Stomach (tissue), 9 donors: ENCODE data around the gene EXOC3. TPM values are rescaled to one million over a fixed set of nuclear protein-coding genes. Genes with fewer than 3 reads are reported as not detected.

Experiments
- DNase-seq, 2 donors: peaks; one replicate each; pipeline versions ENCODE4 v3.0.0 to v3.0.0-alpha.2; 2013 to 2019
- H3K27ac ChIP-seq, 5 donors: fragments of 200-600 bp in 4 of 5; sonication (generic) in 4 of 5; one replicate each; pipeline ENCODE4 v1.5.1; 2013 to 2019; ENCODE audit warnings: mild to moderate bottlenecking in 1 of 5, moderate library complexity in 1 of 5
- H3K27me3 ChIP-seq, 3 donors: fragments of 200-600 bp; sonication (generic); one replicate each; pipeline ENCODE4 v1.5.1; 2017 to 2019; ENCODE audit warnings: mixed run types in 1 of 3
- H3K36me3 ChIP-seq, 4 donors: fragments of 200-600 bp; sonication (generic); 1 replicate in 3 of 4; 2 replicates in 1 of 4; pipeline ENCODE4 v1.5.1; 2016 to 2019
- H3K4me1 ChIP-seq, 4 donors: fragments of 200-600 bp; sonication (generic); one replicate each; pipeline ENCODE4 v1.5.1; 2016 to 2019
- H3K4me3 ChIP-seq, 4 donors: fragments of 200-600 bp; sonication (generic) in 3 of 4; one replicate each; pipeline ENCODE4 v1.5.1; 2016 to 2019; ENCODE audit warnings: mild to moderate bottlenecking in 1 of 4
- H3K9me3 ChIP-seq, 4 donors: fragments of 200-600 bp; sonication (generic); one replicate each; pipeline ENCODE4 v1.5.1; 2016 to 2019
- EP300 ChIP-seq: sonication (generic); formaldehyde crosslinking; IDR thresholded peaks from one replicate; pipeline ENCODE4 v1.6.1; 2017; ENCODE audit warnings: antibody characterized with exemption
- POLR2A ChIP-seq, 4 donors: fragments of 450-650 bp; IDR thresholded peaks; one replicate each; pipeline ENCODE4 v1.6.1; 2016; ENCODE audit warnings: antibody characterized with exemption in 4 of 4, control low read depth in 2 of 4, mild to moderate bottlenecking in 1 of 4, moderate library complexity in 1 of 4
- POLR2AphosphoS5 ChIP-seq, 3 donors: sonication (generic); formaldehyde crosslinking; IDR thresholded peaks; one replicate each; pipeline ENCODE4 v1.6.1; 2016; ENCODE audit warnings: antibody characterized with exemption in 3 of 3
- WGBS, 5 donors: extraction: QIAGEN DNeasy Blood & Tissue Kit in 3 of 5; methylation state at CpG; one replicate each; pipeline versions ENCODE4 v1.1.5 to v1.1.7; 2013 to 2018; 5-methylcytosine and 5-hydroxymethylcytosine counted together
- intact Hi-C: fragments of 100-400 bp; cut with DNase I; formaldehyde crosslinking; loops from one replicate; pipeline ENCODE4 v1.15.1; 2023; ENCODE audit warnings: low total_unique reads
- polyA plus RNA-seq, 3 donors: library from polyadenylated mRNA; stranded (reverse); fragments of 200-250 nt; gene quantifications; one replicate each; pipeline ENCODE4 v1.2.3, GENCODE V29; 2013
- total RNA-seq, 5 donors: library from RNA; depleted of rRNA; stranded (reverse); fragments of >200 nt; gene quantifications; one replicate each; pipeline versions ENCODE4 v1.1.0 to v1.2.3, GENCODE V29; 2014 to 2016
- TF ChIP-seq, protein P1 (sequence below), 7 experiments: fragments of 450-650 bp in 4 of 7; fragments of 200-600 bp in 3 of 7; sonication (generic) in 3 of 7; IDR thresholded peaks; one replicate each; pipeline ENCODE4 v1.5.1; 2016 to 2019; ENCODE audit warnings: antibody characterized with exemption in 7 of 7, control low read depth in 2 of 7, mild to moderate bottlenecking in 1 of 7
- donor health status: healthy with polysubstance abuse.
- donor health status: Bipolar disorder and iron deficiency.
- donor health status: healthy.

The EXOC3 gene
- total and polyA plus RNA-seq, 8 donors = 29.9 to 133 (median 59.3) TPM

DNA sequence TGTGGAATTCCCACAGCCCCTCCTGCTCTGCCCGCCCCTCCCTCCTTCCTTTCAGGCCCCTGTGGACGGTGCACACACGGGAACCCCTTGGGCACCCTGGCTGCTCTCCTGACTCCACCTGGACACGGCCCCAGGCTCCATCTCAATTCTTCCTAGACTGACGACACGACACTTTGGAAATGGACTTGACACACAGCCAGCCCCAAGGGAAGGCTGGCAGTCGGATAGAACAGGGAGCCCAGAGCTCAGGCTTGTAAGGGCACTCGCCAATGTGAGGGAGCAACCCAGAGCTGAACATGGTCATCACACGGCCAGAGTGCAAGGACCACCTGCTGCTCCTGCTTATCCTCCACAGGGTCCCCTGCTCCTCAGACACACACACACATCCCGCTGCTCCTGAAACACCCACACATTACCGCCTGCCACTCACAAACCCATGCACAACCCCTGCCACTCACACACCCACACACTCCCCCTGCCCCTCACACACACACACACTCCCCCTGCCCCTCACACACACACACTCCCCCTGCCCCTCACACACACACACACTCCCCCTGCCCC is 72.4 kb downstream of the EXOC3 start:
- Histone ChIP-seq H3K9me3 (no peaks in the 10 kb centered on the region), H3K27me3 (peaks cover 6 to 84% (median 34%) of the 10 kb centered on the region in 3 donors), H3K4me1 (no peaks in the 10 kb centered on the region), H3K27ac (no peak overlapping the region), H3K4me3 (no peak overlapping the region), H3K36me3 (no peaks in the 10 kb centered on the region)
- DNase-seq = no peak
- TF ChIP-seq POLR2A (IDR thresholded peaks at IDR 0.05) (no peak), POLR2AphosphoS5 (IDR thresholded peaks at IDR 0.05) (no peak), EP300 (no peak)
- TF ChIP-seq, protein P1, sequence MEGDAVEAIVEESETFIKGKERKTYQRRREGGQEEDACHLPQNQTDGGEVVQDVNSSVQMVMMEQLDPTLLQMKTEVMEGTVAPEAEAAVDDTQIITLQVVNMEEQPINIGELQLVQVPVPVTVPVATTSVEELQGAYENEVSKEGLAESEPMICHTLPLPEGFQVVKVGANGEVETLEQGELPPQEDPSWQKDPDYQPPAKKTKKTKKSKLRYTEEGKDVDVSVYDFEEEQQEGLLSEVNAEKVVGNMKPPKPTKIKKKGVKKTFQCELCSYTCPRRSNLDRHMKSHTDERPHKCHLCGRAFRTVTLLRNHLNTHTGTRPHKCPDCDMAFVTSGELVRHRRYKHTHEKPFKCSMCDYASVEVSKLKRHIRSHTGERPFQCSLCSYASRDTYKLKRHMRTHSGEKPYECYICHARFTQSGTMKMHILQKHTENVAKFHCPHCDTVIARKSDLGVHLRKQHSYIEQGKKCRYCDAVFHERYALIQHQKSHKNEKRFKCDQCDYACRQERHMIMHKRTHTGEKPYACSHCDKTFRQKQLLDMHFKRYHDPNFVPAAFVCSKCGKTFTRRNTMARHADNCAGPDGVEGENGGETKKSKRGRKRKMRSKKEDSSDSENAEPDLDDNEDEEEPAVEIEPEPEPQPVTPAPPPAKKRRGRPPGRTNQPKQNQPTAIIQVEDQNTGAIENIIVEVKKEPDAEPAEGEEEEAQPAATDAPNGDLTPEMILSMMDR (IDR thresholded peaks at IDR 0.05) = no peak
- intact Hi-C loops = no loop called here
- WGBS, 5 donors = 27 to 33% (median 31%) methylated on average over 9 to 11 of the region's 11 CpGs

DNA sequence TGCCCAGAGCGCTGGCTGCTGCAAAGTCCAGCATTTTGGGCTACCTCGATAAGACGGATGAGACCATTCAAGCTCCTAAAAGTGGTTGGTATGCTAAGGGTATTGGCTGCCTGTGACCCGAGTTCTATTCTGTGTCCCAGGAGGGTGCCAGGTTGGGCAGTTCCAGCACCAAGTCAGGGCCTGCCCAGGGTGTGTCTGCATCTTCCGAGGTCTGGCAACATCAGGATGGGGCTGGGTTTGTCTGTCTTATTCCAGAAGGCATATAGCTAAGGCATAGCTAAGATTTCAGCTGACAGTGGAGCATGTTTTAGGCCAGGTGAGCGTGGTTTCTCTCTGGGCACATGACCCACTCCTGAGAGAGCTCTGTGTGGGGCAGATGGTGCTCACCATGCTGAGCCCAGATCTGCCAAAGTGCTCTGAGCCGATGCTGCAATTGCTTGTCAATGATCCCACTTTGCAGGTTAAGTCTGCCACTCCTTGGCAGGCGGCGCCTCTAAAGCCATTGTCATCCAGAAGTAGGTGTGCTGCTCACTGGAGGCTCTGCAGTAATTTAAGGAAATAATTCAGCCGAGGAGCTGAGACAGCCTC is 73.5 kb downstream of the EXOC3 start:
- WGBS, 5 donors = 80 to 86% (median 81%) methylated on average over 7 to 10 of the region's 10 CpGs
- no peak for DNase-seq

More for the DNA sequence above, 73.5 kb downstream of the EXOC3 start:
- Histone ChIP-seq H3K4me3 (no peak overlapping the region), H3K27me3 (peaks cover 7 to 88% (median 40%) of the 10 kb centered on the region in 3 donors), H3K4me1 (no peaks in the 10 kb centered on the region), H3K36me3 (no peaks in the 10 kb centered on the region), H3K9me3 (no peaks in the 10 kb centered on the region), H3K27ac (no peak overlapping the region)
- TF ChIP-seq, protein P1 (IDR thresholded peaks at IDR 0.05) = no peak
- TF ChIP-seq POLR2A (IDR thresholded peaks at IDR 0.05) = no peak
- no peak for TF ChIP-seq POLR2AphosphoS5 (IDR thresholded peaks at IDR 0.05)
- TF ChIP-seq EP300 = no peak
- intact Hi-C loops = no loop called here

Other genes with a start within 250 kb of the EXOC3 start
- gene CCDC127, start 225.0 kb upstream of the EXOC3 start, total RNA-seq = 1 to 10 TPM; 1.2 to 8.5 (median 5.5) TPM
- gene CCDC127, start 225.0 kb upstream of the EXOC3 start, polyA plus RNA-seq = 1 to 10 TPM; 1.5 to 1.9 (median 1.7) TPM
- gene SDHA, start 224.9 kb upstream of the EXOC3 start, total RNA-seq = 100 to 1,000 TPM in 3 of 5 donors, 10 to 100 TPM in 2; 78.8 to 509 (median 116) TPM
- gene SDHA, start 224.9 kb upstream of the EXOC3 start, polyA plus RNA-seq = 100 to 1,000 TPM in 2 of 3 donors, 10 to 100 TPM in 1; 96.7 to 114 (median 108) TPM
- 100 to 1,000 TPM in 1 of 5 donors, 10 to 100 TPM in 4; 58.5 to 105 (median 72.3) TPM for gene PDCD6, start 171.5 kb upstream of the EXOC3 start, total RNA-seq
- gene PDCD6, start 171.5 kb upstream of the EXOC3 start, polyA plus RNA-seq = 100 to 1,000 TPM; 108 to 119 (median 117) TPM
- gene AHRR, start 121.5 kb upstream of the EXOC3 start, total RNA-seq = 10 to 100 TPM in 1 of 5 donors, 1 to 10 TPM in 2, under 1 TPM in 1, not detected in 1; 0.92 to 47.8 (median 1.3) TPM
- 1 to 10 TPM in 1 of 3 donors, under 1 TPM in 2; 0.63 to 1.1 (median 0.93) TPM for gene AHRR, start 121.5 kb upstream of the EXOC3 start, polyA plus RNA-seq
- 100 to 1,000 TPM in 2 of 5 donors, 10 to 100 TPM in 2, 1 to 10 TPM in 1; 7.8 to 142 (median 68.0) TPM for gene SLC9A3, start 81.3 kb downstream of the EXOC3 start, total RNA-seq
- gene SLC9A3, start 81.3 kb downstream of the EXOC3 start, polyA plus RNA-seq = 10 to 100 TPM in 1 of 3 donors, 1 to 10 TPM in 2; 2.7 to 15.7 (median 5.9) TPM
- gene CEP72, start 169.2 kb downstream of the EXOC3 start, total RNA-seq = 10 to 100 TPM in 1 of 5 donors, 1 to 10 TPM in 3, under 1 TPM in 1; 0.14 to 11.1 (median 2.2) TPM
- 1 to 10 TPM in 2 of 3 donors, under 1 TPM in 1; 0.46 to 3.6 (median 2.1) TPM for gene CEP72, start 169.2 kb downstream of the EXOC3 start, polyA plus RNA-seq